CD4-positive, alpha-beta T cell (primary cell): ENCODE measurements around the gene BET1L. TPM values are rescaled to one million over a fixed set of nuclear protein-coding genes. Genes with fewer than 3 reads are reported as not detected.
A peak's percentile ranks its signal among the peaks of the same experiment; 100 is the strongest.

Experiments
- ATAC-seq: fragments of 200-7000 bp; cut with Tn5 transposase; one replicate; pipeline ENCODE4 v1.10.0; 2022; ENCODE audit warnings: mild to moderate bottlenecking; ENCODE audit not compliant: poor library complexity
- CTCF ChIA-PET: fragments of 350-600 bp; sonication (Branson Sonifier 250); formaldehyde crosslinking; loops from one replicate; lab custom pipeline; 2021; ENCODE audit warnings: antibody characterized with exemption, inconsistent platforms; lab: Charles Lee
- POLR2A ChIA-PET: fragments of 350-600 bp; sonication (Branson Sonifier 250); formaldehyde crosslinking; loops from one replicate; lab custom pipeline; 2021; ENCODE audit warnings: antibody characterized with exemption, inconsistent platforms; lab: Charles Lee
- DNase-seq, 14 experiments: peaks; one replicate each; pipeline ENCODE4 v3.0.0-alpha.2; 2013 to 2020; ENCODE audit warnings: mixed read lengths in 2 of 14
- H3K27ac ChIP-seq, 2 donors: one replicate each; pipeline versions ENCODE4 v1.5.1 to v1.7.0; 2013; ENCODE audit warnings: low read length in 2 of 2, low read depth in 1 of 2, mild to moderate bottlenecking in 1 of 2
- H3K27me3 ChIP-seq, 2 experiments: 1 replicate in 1 of 2; 2 replicates in 1 of 2; pipeline versions ENCODE4 v1.6.1 to v1.7.0; 2013; ENCODE audit warnings: low read length in 2 of 2, control low read depth in 1 of 2, mild to moderate bottlenecking in 1 of 2, moderate library complexity in 1 of 2; ENCODE audit not compliant: insufficient read depth in 2 of 2, control insufficient read depth in 1 of 2
- H3K36me3 ChIP-seq: one replicate; pipeline ENCODE4 v1.6.1; 2013; ENCODE audit warnings: low read length, control low read depth; ENCODE audit not compliant: insufficient read depth
- H3K4me1 ChIP-seq: one replicate; pipeline ENCODE4 v1.6.1; 2013; ENCODE audit warnings: low read length, control low read depth; ENCODE audit not compliant: insufficient read depth
- H3K4me3 ChIP-seq: one replicate; pipeline ENCODE4 v1.5.1; 2013; ENCODE audit warnings: mild to moderate bottlenecking, low read length, moderate library complexity
- H3K9me3 ChIP-seq, 2 experiments: 1 replicate in 1 of 2; 2 replicates in 1 of 2; pipeline versions ENCODE4 v1.6.1 to v1.7.0; 2013; ENCODE audit warnings: low read length in 2 of 2, mild to moderate bottlenecking in 2 of 2, control low read depth in 1 of 2, moderate library complexity in 1 of 2; ENCODE audit not compliant: control insufficient read depth in 1 of 2, insufficient read depth in 1 of 2
- H3K27ac Mint-ChIP-seq: one replicate; pipeline ENCODE4 v1.8.0; 2020; ENCODE audit warnings: mixed read lengths
- H3K27me3 Mint-ChIP-seq: one replicate; pipeline ENCODE4 v1.8.0; 2021; ENCODE audit warnings: mixed read lengths
- H3K36me3 Mint-ChIP-seq: one replicate; pipeline ENCODE4 v1.8.0; 2021; ENCODE audit warnings: low read depth, mixed read lengths
- H3K4me1 Mint-ChIP-seq: one replicate; pipeline ENCODE4 v1.8.0; 2021; ENCODE audit warnings: low read depth, mixed read lengths
- H3K4me3 Mint-ChIP-seq: one replicate; pipeline ENCODE4 v1.8.0; 2020; ENCODE audit warnings: mild to moderate bottlenecking, mixed read lengths
- H3K9me3 Mint-ChIP-seq: one replicate; pipeline ENCODE4 v1.8.0; 2020; ENCODE audit warnings: mixed read lengths
- CTCF ChIP-seq: fragments of 200-600 bp; IDR thresholded peaks from one replicate; pipeline ENCODE4 v1.8.0; 2022; ENCODE audit warnings: antibody characterized with exemption, mild to moderate bottlenecking
- intact Hi-C, 2 experiments: fragments of 100-400 bp; cut with DNase I in 1 of 2; cut with micrococcal nuclease in 1 of 2; formaldehyde crosslinking; loops; one replicate each; pipeline versions ENCODE4 v1.15.1 to v1.9.0; 2023 to 2025; cut with DNase I, micrococcal nuclease
- total RNA-seq, 174 experiments: library from RNA in 2 of 174; stranded (reverse) in 2 of 174; gene quantifications; one replicate each; pipeline ENCODE4 v1.2.3 and lab custom pipeline; 2021 to 2026

BET1L gene
- total RNA-seq, 2 experiments from 2014 or later, result 69.5 to 72.7 TPM

GRCh38 chr11:202490-202889, 4.7 kb downstream of the BET1L start:
- DNase-seq (peak in 1 of 14 experiments; percentile 28), ATAC-seq (no peak)
- H3K27me3 Mint-ChIP-seq, result no peaks in the 10 kb centered on the region
- Histone ChIP-seq H3K36me3 (peaks cover 35% of the 10 kb centered on the region), H3K27ac (no peak overlapping the region), H3K27me3 (no peaks in the 10 kb centered on the region), H3K9me3 (no peaks in the 10 kb centered on the region), H3K4me3 (no peak overlapping the region), H3K4me1 (peaks cover 53% of the 10 kb centered on the region)
- ChIA-PET CTCF (no interaction called here), POLR2A (no interaction called here)
- peaks cover 52% of the 10 kb centered on the region for H3K4me1 Mint-ChIP-seq
- H3K27ac Mint-ChIP-seq, result peak overlapping the region; percentile 79
- H3K9me3 Mint-ChIP-seq, result no peaks in the 10 kb centered on the region
- peaks cover 61% of the 10 kb centered on the region for H3K36me3 Mint-ChIP-seq
- TF ChIP-seq CTCF, result no peak
- intact Hi-C loops, result no loop called here
- H3K4me3 Mint-ChIP-seq, result peak overlapping the region; percentile 82

- H3K4me3 Mint-ChIP-seq, result peak overlapping the region; percentile 82
- H3K4me1 Mint-ChIP-seq, result peaks cover 47% of the 10 kb centered on the region
- H3K27me3 ChIP-seq, result no peaks in the 10 kb centered on the region
- intact Hi-C loops, result no loop called here
- ATAC-seq, result no peak
- H3K27ac ChIP-seq, result no peak overlapping the region
- peaks cover 53% of the 10 kb centered on the region for H3K4me1 ChIP-seq
- no peaks in the 10 kb centered on the region for H3K9me3 Mint-ChIP-seq
- ChIA-PET POLR2A (no interaction called here), CTCF (no interaction called here)
- peaks cover 56% of the 10 kb centered on the region for H3K36me3 Mint-ChIP-seq
- H3K27ac Mint-ChIP-seq, result peak overlapping the region; percentile 79
- peak in 1 of 14 experiments; percentile 22 for DNase-seq
- peaks cover 35% of the 10 kb centered on the region for H3K36me3 ChIP-seq
- no peaks in the 10 kb centered on the region for H3K27me3 Mint-ChIP-seq
- no peak for TF ChIP-seq CTCF
- H3K9me3 ChIP-seq, result no peaks in the 10 kb centered on the region
- H3K4me3 ChIP-seq, result no peak overlapping the region
Observed at GRCh38 chr11:201966-202365, 5.2 kb downstream of the BET1L start.

- POLR2A ChIA-PET, result interaction anchor here (1.2 kb wide), 1 partner anchor 67 kb away, joined by 3 read pairs; no protein-coding TSS in a partner anchor
- no peaks in the 10 kb centered on the region for H3K9me3 Mint-ChIP-seq
- peak in 2 of 14 experiments; percentile 17 to 19 for DNase-seq
Observed at GRCh38 chr11:200224-201003, 6.8 kb downstream of the BET1L start.

More at GRCh38 chr11:200224-201003, 6.8 kb downstream of the BET1L start:
- H3K27me3 Mint-ChIP-seq, result no peaks in the 10 kb centered on the region
- Histone ChIP-seq H3K4me3 (no peak overlapping the region), H3K36me3 (peaks cover 29% of the 10 kb centered on the region), H3K9me3 (no peaks in the 10 kb centered on the region), H3K27me3 (no peaks in the 10 kb centered on the region), H3K4me1 (peaks cover 39% of the 10 kb centered on the region), H3K27ac (no peak overlapping the region)
- peaks cover 38% of the 10 kb centered on the region for H3K4me1 Mint-ChIP-seq
- intact Hi-C loops, result no loop called here
- peaks cover 42% of the 10 kb centered on the region for H3K36me3 Mint-ChIP-seq
- ATAC-seq, result no peak
- H3K4me3 Mint-ChIP-seq, result no peak overlapping the region
- no peak overlapping the region for H3K27ac Mint-ChIP-seq
- no peak for TF ChIP-seq CTCF
- CTCF ChIA-PET, result no interaction called here
